Activated naive CD8-positive, alpha-beta T cell treated with anti-CD3 and anti-CD28 coated beads for 36 hours (primary cell): ENCODE measurements around the gene CCDC148. TPM values are rescaled to one million over a fixed set of nuclear protein-coding genes. Genes with fewer than 3 reads are reported as not detected.
A peak's percentile ranks its signal among the peaks of the same experiment; 100 is the strongest.

Source experiments
- DNase-seq: peaks from one replicate; pipeline ENCODE4 v3.0.0; 2021
- H3K27ac Mint-ChIP-seq: one replicate; pipeline ENCODE4 v1.8.0; 2022; ENCODE audit warnings: mild to moderate bottlenecking, moderate library complexity, mixed read lengths
- H3K27me3 Mint-ChIP-seq: one replicate; pipeline ENCODE4 v1.8.0; 2022; ENCODE audit warnings: mild to moderate bottlenecking, mixed read lengths
- H3K36me3 Mint-ChIP-seq: one replicate; pipeline ENCODE4 v1.8.0; 2021; ENCODE audit warnings: mild to moderate bottlenecking, mixed read lengths
- H3K4me1 Mint-ChIP-seq: one replicate; pipeline ENCODE4 v1.8.0; 2021; ENCODE audit warnings: mixed read lengths
- H3K4me3 Mint-ChIP-seq: one replicate; pipeline ENCODE4 v1.8.0; 2022; ENCODE audit warnings: mild to moderate bottlenecking, moderate library complexity, mixed read lengths
- H3K9me3 Mint-ChIP-seq: one replicate; pipeline ENCODE4 v1.8.0; 2022; ENCODE audit warnings: mixed read lengths
- total RNA-seq, 2 experiments: library from RNA; stranded (reverse); gene quantifications; one replicate each; pipeline ENCODE4 v1.2.3, GENCODE V29; 2021

The CCDC148 gene
- total RNA-seq, 2 experiments from 2014 or later, result not detected

- peaks cover 3% of the 10 kb centered on the region for H3K36me3 Mint-ChIP-seq
- no peaks in the 10 kb centered on the region for H3K4me1 Mint-ChIP-seq
- no peak for DNase-seq
- H3K4me3 Mint-ChIP-seq, result no peak overlapping the region
- peaks cover 23% of the 10 kb centered on the region for H3K27me3 Mint-ChIP-seq
- H3K27ac Mint-ChIP-seq, result no peak overlapping the region
- H3K9me3 Mint-ChIP-seq, result peaks cover 22% of the 10 kb centered on the region
Observed at GRCh38 chr2:158411748-158412147, 44.8 kb downstream of the CCDC148 start.

- Mint-ChIP-seq H3K4me3 (no peak overlapping the region), H3K36me3 (no peaks in the 10 kb centered on the region), H3K27me3 (peaks cover 27% of the 10 kb centered on the region), H3K9me3 (peaks cover 16% of the 10 kb centered on the region), H3K4me1 (no peaks in the 10 kb centered on the region), H3K27ac (no peak overlapping the region)
- DNase-seq, result no peak
Observed at GRCh38 chr2:158410132-158410531, 46.4 kb downstream of the CCDC148 start.

- Mint-ChIP-seq H3K36me3 (no peaks in the 10 kb centered on the region), H3K4me3 (no peak overlapping the region), H3K27me3 (peaks cover 33% of the 10 kb centered on the region)
Observed at GRCh38 chr2:158407031-158407430, 49.5 kb downstream of the CCDC148 start.

GRCh38 chr2:158405341-158405740, 51.2 kb downstream of the CCDC148 start:
- Mint-ChIP-seq H3K27ac (no peak overlapping the region), H3K4me3 (no peak overlapping the region), H3K9me3 (peaks cover 8% of the 10 kb centered on the region), H3K27me3 (peaks cover 43% of the 10 kb centered on the region), H3K36me3 (no peaks in the 10 kb centered on the region), H3K4me1 (no peaks in the 10 kb centered on the region)
- no peak for DNase-seq

More at GRCh38 chr2:158407031-158407430, 49.5 kb downstream of the CCDC148 start:
- no peaks in the 10 kb centered on the region for H3K4me1 Mint-ChIP-seq
- H3K9me3 Mint-ChIP-seq, result peaks cover 16% of the 10 kb centered on the region
- DNase-seq, result no peak
- H3K27ac Mint-ChIP-seq, result no peak overlapping the region

GRCh38 chr2:158403237-158403636, 53.3 kb downstream of the CCDC148 start:
- no peaks in the 10 kb centered on the region for H3K36me3 Mint-ChIP-seq
- peaks cover 55% of the 10 kb centered on the region for H3K27me3 Mint-ChIP-seq
- H3K4me1 Mint-ChIP-seq, result no peaks in the 10 kb centered on the region
- no peak for DNase-seq
- H3K27ac Mint-ChIP-seq, result no peak overlapping the region
- H3K9me3 Mint-ChIP-seq, result peaks cover 6% of the 10 kb centered on the region
- H3K4me3 Mint-ChIP-seq, result no peak overlapping the region

GRCh38 chr2:158402665-158403064, 53.9 kb downstream of the CCDC148 start:
- no peak overlapping the region for H3K4me3 Mint-ChIP-seq
- H3K9me3 Mint-ChIP-seq, result peaks cover 6% of the 10 kb centered on the region
- H3K27ac Mint-ChIP-seq, result no peak overlapping the region
- no peak for DNase-seq
- no peaks in the 10 kb centered on the region for H3K4me1 Mint-ChIP-seq
- H3K27me3 Mint-ChIP-seq, result peaks cover 61% of the 10 kb centered on the region
- H3K36me3 Mint-ChIP-seq, result no peaks in the 10 kb centered on the region

GRCh38 chr2:158395166-158395565, 61.4 kb downstream of the CCDC148 start:
- no peak overlapping the region for H3K27ac Mint-ChIP-seq
- H3K9me3 Mint-ChIP-seq, result peaks cover 4% of the 10 kb centered on the region
- peaks cover 8% of the 10 kb centered on the region for H3K4me1 Mint-ChIP-seq
- no peak overlapping the region for H3K4me3 Mint-ChIP-seq
- H3K36me3 Mint-ChIP-seq, result no peaks in the 10 kb centered on the region
- H3K27me3 Mint-ChIP-seq, result peaks cover 43% of the 10 kb centered on the region
- DNase-seq, result no peak

GRCh38 chr2:158394453-158394852, 62.1 kb downstream of the CCDC148 start:
- H3K9me3 Mint-ChIP-seq, result no peaks in the 10 kb centered on the region
- H3K4me1 Mint-ChIP-seq, result peaks cover 8% of the 10 kb centered on the region
- no peaks in the 10 kb centered on the region for H3K36me3 Mint-ChIP-seq
- no peak for DNase-seq
- H3K27ac Mint-ChIP-seq, result no peak overlapping the region
- no peak overlapping the region for H3K4me3 Mint-ChIP-seq
- peaks cover 37% of the 10 kb centered on the region for H3K27me3 Mint-ChIP-seq

- H3K27me3 Mint-ChIP-seq, result peaks cover 32% of the 10 kb centered on the region
- H3K27ac Mint-ChIP-seq, result no peak overlapping the region
- peaks cover 8% of the 10 kb centered on the region for H3K4me1 Mint-ChIP-seq
- no peak overlapping the region for H3K4me3 Mint-ChIP-seq
- DNase-seq, result no peak
- H3K9me3 Mint-ChIP-seq, result no peaks in the 10 kb centered on the region
- no peaks in the 10 kb centered on the region for H3K36me3 Mint-ChIP-seq
Observed at GRCh38 chr2:158393886-158394285, 62.7 kb downstream of the CCDC148 start.

GRCh38 chr2:158392687-158393086, 63.9 kb downstream of the CCDC148 start:
- H3K36me3 Mint-ChIP-seq, result no peaks in the 10 kb centered on the region
- H3K4me1 Mint-ChIP-seq, result peaks cover 8% of the 10 kb centered on the region
- no peak overlapping the region for H3K4me3 Mint-ChIP-seq
- no peak overlapping the region for H3K27ac Mint-ChIP-seq
- no peak for DNase-seq
- no peaks in the 10 kb centered on the region for H3K9me3 Mint-ChIP-seq
- H3K27me3 Mint-ChIP-seq, result peaks cover 20% of the 10 kb centered on the region

GRCh38 chr2:158391876-158392275, 64.7 kb downstream of the CCDC148 start:
- no peaks in the 10 kb centered on the region for H3K36me3 Mint-ChIP-seq
- DNase-seq, result peak; percentile 0
- H3K27ac Mint-ChIP-seq, result no peak overlapping the region
- H3K9me3 Mint-ChIP-seq, result no peaks in the 10 kb centered on the region
- H3K4me3 Mint-ChIP-seq, result no peak overlapping the region
- peaks cover 8% of the 10 kb centered on the region for H3K4me1 Mint-ChIP-seq
- peaks cover 20% of the 10 kb centered on the region for H3K27me3 Mint-ChIP-seq

- Mint-ChIP-seq H3K27me3 (peaks cover 19% of the 10 kb centered on the region), H3K4me3 (no peak overlapping the region), H3K4me1 (peaks cover 8% of the 10 kb centered on the region), H3K36me3 (no peaks in the 10 kb centered on the region), H3K9me3 (no peaks in the 10 kb centered on the region), H3K27ac (no peak overlapping the region)
- no peak for DNase-seq
Observed at GRCh38 chr2:158391361-158391760, 65.2 kb downstream of the CCDC148 start.

- Mint-ChIP-seq H3K9me3 (no peaks in the 10 kb centered on the region), H3K4me3 (no peak overlapping the region), H3K36me3 (no peaks in the 10 kb centered on the region), H3K27ac (no peak overlapping the region), H3K27me3 (peaks cover 14% of the 10 kb centered on the region), H3K4me1 (peaks cover 8% of the 10 kb centered on the region)
- DNase-seq, result no peak
Observed at GRCh38 chr2:158388159-158388558, 68.4 kb downstream of the CCDC148 start.

GRCh38 chr2:158385646-158386045, 70.9 kb downstream of the CCDC148 start:
- no peaks in the 10 kb centered on the region for H3K4me1 Mint-ChIP-seq
- no peaks in the 10 kb centered on the region for H3K36me3 Mint-ChIP-seq
- no peak overlapping the region for H3K4me3 Mint-ChIP-seq
- peaks cover 9% of the 10 kb centered on the region for H3K27me3 Mint-ChIP-seq
- no peak overlapping the region for H3K27ac Mint-ChIP-seq
- no peak for DNase-seq
- no peaks in the 10 kb centered on the region for H3K9me3 Mint-ChIP-seq

GRCh38 chr2:158381978-158382377, 74.6 kb downstream of the CCDC148 start:
- DNase-seq, result no peak
- Mint-ChIP-seq H3K9me3 (no peaks in the 10 kb centered on the region), H3K27me3 (peaks cover 12% of the 10 kb centered on the region), H3K36me3 (no peaks in the 10 kb centered on the region), H3K4me3 (no peak overlapping the region), H3K4me1 (no peaks in the 10 kb centered on the region), H3K27ac (no peak overlapping the region)

GRCh38 chr2:158381205-158381604, 75.3 kb downstream of the CCDC148 start:
- no peak overlapping the region for H3K27ac Mint-ChIP-seq
- DNase-seq, result no peak
- H3K4me1 Mint-ChIP-seq, result no peaks in the 10 kb centered on the region
- no peak overlapping the region for H3K4me3 Mint-ChIP-seq
- peaks cover 13% of the 10 kb centered on the region for H3K27me3 Mint-ChIP-seq
- H3K9me3 Mint-ChIP-seq, result no peaks in the 10 kb centered on the region
- no peaks in the 10 kb centered on the region for H3K36me3 Mint-ChIP-seq

GRCh38 chr2:158380746-158381145, 75.8 kb downstream of the CCDC148 start:
- Mint-ChIP-seq H3K4me3 (no peak overlapping the region), H3K4me1 (no peaks in the 10 kb centered on the region), H3K9me3 (no peaks in the 10 kb centered on the region), H3K27me3 (peaks cover 13% of the 10 kb centered on the region), H3K36me3 (no peaks in the 10 kb centered on the region), H3K27ac (no peak overlapping the region)
- DNase-seq, result no peak
